Glutamatergic neuron (in vitro differentiated cells): ENCODE results near the gene CCDC141. TPM values are rescaled to one million over a fixed set of nuclear protein-coding genes. Genes with fewer than 3 reads are reported as not detected.

ENCODE experiments used
- DNase-seq: peaks from one replicate; pipeline ENCODE4 v3.0.0; 2022
- H3K27ac Mint-ChIP-seq: one replicate; pipeline ENCODE4 v1.8.0; 2020; ENCODE audit warnings: mild to moderate bottlenecking, mixed read lengths, inconsistent platforms; ENCODE audit not compliant: unreplicated experiment
- H3K27me3 Mint-ChIP-seq: one replicate; pipeline ENCODE4 v1.8.0; 2020; ENCODE audit warnings: mild to moderate bottlenecking, moderate library complexity, mixed read lengths, inconsistent platforms; ENCODE audit not compliant: unreplicated experiment
- H3K36me3 Mint-ChIP-seq: one replicate; pipeline ENCODE4 v1.8.0; 2020; ENCODE audit warnings: mild to moderate bottlenecking, mixed read lengths, inconsistent platforms; ENCODE audit not compliant: unreplicated experiment
- H3K4me1 Mint-ChIP-seq: one replicate; pipeline ENCODE4 v1.8.0; 2020; ENCODE audit warnings: mild to moderate bottlenecking, low read depth, mixed read lengths, inconsistent platforms; ENCODE audit not compliant: unreplicated experiment
- H3K4me3 Mint-ChIP-seq: one replicate; pipeline ENCODE4 v1.8.0; 2020; ENCODE audit warnings: mild to moderate bottlenecking, mixed read lengths, inconsistent platforms; ENCODE audit not compliant: unreplicated experiment
- H3K9me3 Mint-ChIP-seq: one replicate; pipeline ENCODE4 v1.8.0; 2020; ENCODE audit warnings: mild to moderate bottlenecking, moderate library complexity, mixed read lengths, inconsistent platforms; ENCODE audit not compliant: unreplicated experiment
- CTCF ChIP-seq: fragments of 200-600 bp; sonication (generic); IDR thresholded peaks from one replicate; pipeline ENCODE4 v1.5.0; 2021; ENCODE audit not compliant: partially characterized antibody, unreplicated experiment
- total RNA-seq: library from RNA; stranded (reverse); fragmentation: NEBNext Ultra II Directional; extraction: Animal tissue kit (Norgen Biotek cat#: 25700); gene quantifications from one replicate; pipeline ENCODE4 v1.2.1, GENCODE V29; 2021; ENCODE audit not compliant: unreplicated experiment

Gene CCDC141
- total RNA-seq, 1 donor from 2014 or later: 0.51 TPM

- no peak overlapping the region for H3K27ac Mint-ChIP-seq
- H3K9me3 Mint-ChIP-seq: no peaks in the 10 kb centered on the region
- H3K4me3 Mint-ChIP-seq: no peak overlapping the region
- H3K4me1 Mint-ChIP-seq: peaks cover 5% of the 10 kb centered on the region
- no peaks in the 10 kb centered on the region for H3K27me3 Mint-ChIP-seq
- no peak for DNase-seq
- no peaks in the 10 kb centered on the region for H3K36me3 Mint-ChIP-seq
- TF ChIP-seq CTCF: no peak
Measured at GRCh38 chr2:178863130-178863855, 186.6 kb downstream of the CCDC141 start.

- TF ChIP-seq CTCF: no peak
- peaks cover 5% of the 10 kb centered on the region for H3K4me1 Mint-ChIP-seq
- H3K36me3 Mint-ChIP-seq: no peaks in the 10 kb centered on the region
- H3K27me3 Mint-ChIP-seq: no peaks in the 10 kb centered on the region
- H3K9me3 Mint-ChIP-seq: no peaks in the 10 kb centered on the region
- no peak for DNase-seq
- H3K27ac Mint-ChIP-seq: no peak overlapping the region
- H3K4me3 Mint-ChIP-seq: no peak overlapping the region
Measured at GRCh38 chr2:178860551-178860950, 189.4 kb downstream of the CCDC141 start.

GRCh38 chr2:178859730-178860129, 190.2 kb downstream of the CCDC141 start:
- H3K36me3 Mint-ChIP-seq: no peaks in the 10 kb centered on the region
- H3K27ac Mint-ChIP-seq: no peak overlapping the region
- DNase-seq: no peak
- no peak overlapping the region for H3K4me3 Mint-ChIP-seq
- H3K9me3 Mint-ChIP-seq: no peaks in the 10 kb centered on the region
- TF ChIP-seq CTCF: no peak
- peaks cover 5% of the 10 kb centered on the region for H3K4me1 Mint-ChIP-seq
- no peaks in the 10 kb centered on the region for H3K27me3 Mint-ChIP-seq

GRCh38 chr2:178858896-178859625, 190.9 kb downstream of the CCDC141 start:
- Mint-ChIP-seq H3K4me1 (peaks cover 5% of the 10 kb centered on the region), H3K9me3 (no peaks in the 10 kb centered on the region), H3K4me3 (no peak overlapping the region), H3K36me3 (no peaks in the 10 kb centered on the region), H3K27ac (no peak overlapping the region), H3K27me3 (no peaks in the 10 kb centered on the region)
- no peak for TF ChIP-seq CTCF
- no peak for DNase-seq

GRCh38 chr2:178855151-178855550, 194.8 kb downstream of the CCDC141 start:
- no peak overlapping the region for H3K27ac Mint-ChIP-seq
- H3K4me3 Mint-ChIP-seq: no peak overlapping the region
- no peak for TF ChIP-seq CTCF
- H3K27me3 Mint-ChIP-seq: no peaks in the 10 kb centered on the region
- H3K9me3 Mint-ChIP-seq: peaks cover 2% of the 10 kb centered on the region
- no peaks in the 10 kb centered on the region for H3K4me1 Mint-ChIP-seq
- DNase-seq: no peak
- no peaks in the 10 kb centered on the region for H3K36me3 Mint-ChIP-seq
